ENCODE data around the gene SSR2. TPM values are rescaled to one million over a fixed set of nuclear protein-coding genes. Genes with fewer than 3 reads are reported as not detected.
A peak's percentile ranks its signal among the peaks of the same experiment; 100 is the strongest.
"Not testable (repeated sequence)": the region's sequence is repeated elsewhere in the genome, so short reads cannot be mapped to it uniquely, and the experiment has no call there.

SSR2 gene
- total RNA-seq, 2 donors from 2014 or later = 204 to 208 TPM

DNA sequence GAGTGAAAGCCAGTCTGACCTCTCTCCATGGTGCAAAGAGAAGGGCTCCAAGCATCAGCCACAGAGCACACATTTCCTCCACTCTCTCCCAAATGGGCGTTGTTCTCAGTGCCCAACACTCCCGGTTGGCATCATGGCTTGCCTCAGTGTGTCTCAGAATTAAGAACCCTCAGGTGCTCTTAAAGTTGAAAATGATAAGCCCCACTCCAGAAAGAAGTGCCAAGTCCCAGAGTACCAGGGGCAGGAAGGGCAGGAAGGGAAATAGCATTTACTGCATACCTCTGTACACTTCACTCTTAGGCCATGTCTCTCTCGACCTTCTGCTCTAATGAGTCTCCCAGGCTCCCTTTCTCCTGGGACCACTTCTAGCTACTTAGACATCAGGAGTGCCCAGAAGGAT, 27.2 kb downstream of the SSR2 start:
- Histone ChIP-seq H3K4me1 (peaks cover 3% of the 10 kb centered on the region), H3K9me3 (no peaks in the 10 kb centered on the region), H3K9ac (ENCODE audit: low read depth in 2 of 2, low read length in 2 of 2) (no peak overlapping the region), H3K27me3 (no peaks in the 10 kb centered on the region), H3K36me3 (no peaks in the 10 kb centered on the region), H3K27ac (no peak overlapping the region), H3K4me3 (no peak overlapping the region)
- TF ChIP-seq, protein P1, sequence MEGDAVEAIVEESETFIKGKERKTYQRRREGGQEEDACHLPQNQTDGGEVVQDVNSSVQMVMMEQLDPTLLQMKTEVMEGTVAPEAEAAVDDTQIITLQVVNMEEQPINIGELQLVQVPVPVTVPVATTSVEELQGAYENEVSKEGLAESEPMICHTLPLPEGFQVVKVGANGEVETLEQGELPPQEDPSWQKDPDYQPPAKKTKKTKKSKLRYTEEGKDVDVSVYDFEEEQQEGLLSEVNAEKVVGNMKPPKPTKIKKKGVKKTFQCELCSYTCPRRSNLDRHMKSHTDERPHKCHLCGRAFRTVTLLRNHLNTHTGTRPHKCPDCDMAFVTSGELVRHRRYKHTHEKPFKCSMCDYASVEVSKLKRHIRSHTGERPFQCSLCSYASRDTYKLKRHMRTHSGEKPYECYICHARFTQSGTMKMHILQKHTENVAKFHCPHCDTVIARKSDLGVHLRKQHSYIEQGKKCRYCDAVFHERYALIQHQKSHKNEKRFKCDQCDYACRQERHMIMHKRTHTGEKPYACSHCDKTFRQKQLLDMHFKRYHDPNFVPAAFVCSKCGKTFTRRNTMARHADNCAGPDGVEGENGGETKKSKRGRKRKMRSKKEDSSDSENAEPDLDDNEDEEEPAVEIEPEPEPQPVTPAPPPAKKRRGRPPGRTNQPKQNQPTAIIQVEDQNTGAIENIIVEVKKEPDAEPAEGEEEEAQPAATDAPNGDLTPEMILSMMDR (IDR thresholded peaks at IDR 0.05) = no peak
- no peak for DNase-seq
- intact Hi-C loops (cut with DNase I) = no loop called here

DNA sequence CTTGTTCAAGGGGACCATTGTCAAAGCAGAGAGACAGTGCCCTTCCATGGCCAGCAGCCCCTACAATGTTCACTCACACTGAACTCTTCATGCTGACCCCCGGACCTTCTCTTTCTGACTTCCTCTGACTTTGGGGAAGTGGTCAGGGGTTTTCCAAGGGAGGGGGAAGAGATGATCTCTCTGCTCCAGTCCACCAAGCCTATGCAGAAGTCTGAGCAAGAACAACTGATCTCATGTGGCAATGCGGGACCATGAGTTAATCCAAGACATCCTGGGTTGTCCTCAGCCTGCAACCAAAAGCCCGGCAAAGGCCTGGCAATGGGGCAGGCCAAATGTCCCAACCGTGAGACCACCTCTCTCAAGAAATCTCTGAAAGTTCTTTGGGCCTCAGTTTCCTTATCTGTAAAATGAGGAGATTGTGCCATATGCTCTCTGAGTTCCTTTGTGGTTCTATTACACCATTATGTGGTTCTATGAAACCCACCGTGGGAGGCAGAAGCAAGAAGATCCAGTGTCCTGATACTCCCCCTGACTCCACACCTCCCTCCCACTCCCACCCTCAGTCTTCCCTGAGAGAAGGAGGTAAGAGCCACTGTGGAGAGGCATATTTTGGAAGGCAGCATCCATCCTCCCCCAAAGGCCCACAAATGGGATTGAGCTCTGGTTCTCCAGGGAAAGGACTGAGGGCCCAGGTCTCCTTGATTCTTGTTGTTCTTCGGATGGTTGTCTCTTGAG, 30.6 kb downstream of the SSR2 start:
- H3K4me3 ChIP-seq = no peak overlapping the region
- H3K9me3 ChIP-seq = no peaks in the 10 kb centered on the region
- no peaks in the 10 kb centered on the region for H3K36me3 ChIP-seq
- intact Hi-C loops (cut with DNase I) = loop anchor here (2.0 kb wide), 1 partner anchor 53 kb away; no protein-coding TSS in a partner anchor
- H3K9ac ChIP-seq (ENCODE audit: low read depth in 2 of 2, low read length in 2 of 2) = peak overlapping the region in 1 of 2 donors; percentile 51
- no peak for DNase-seq
- H3K27me3 ChIP-seq = no peaks in the 10 kb centered on the region
- H3K4me1 ChIP-seq = peaks cover 3% of the 10 kb centered on the region
- TF ChIP-seq, protein P1 (IDR thresholded peaks at IDR 0.05) = no peak
- peak overlapping the region; percentile 13 for H3K27ac ChIP-seq

DNA sequence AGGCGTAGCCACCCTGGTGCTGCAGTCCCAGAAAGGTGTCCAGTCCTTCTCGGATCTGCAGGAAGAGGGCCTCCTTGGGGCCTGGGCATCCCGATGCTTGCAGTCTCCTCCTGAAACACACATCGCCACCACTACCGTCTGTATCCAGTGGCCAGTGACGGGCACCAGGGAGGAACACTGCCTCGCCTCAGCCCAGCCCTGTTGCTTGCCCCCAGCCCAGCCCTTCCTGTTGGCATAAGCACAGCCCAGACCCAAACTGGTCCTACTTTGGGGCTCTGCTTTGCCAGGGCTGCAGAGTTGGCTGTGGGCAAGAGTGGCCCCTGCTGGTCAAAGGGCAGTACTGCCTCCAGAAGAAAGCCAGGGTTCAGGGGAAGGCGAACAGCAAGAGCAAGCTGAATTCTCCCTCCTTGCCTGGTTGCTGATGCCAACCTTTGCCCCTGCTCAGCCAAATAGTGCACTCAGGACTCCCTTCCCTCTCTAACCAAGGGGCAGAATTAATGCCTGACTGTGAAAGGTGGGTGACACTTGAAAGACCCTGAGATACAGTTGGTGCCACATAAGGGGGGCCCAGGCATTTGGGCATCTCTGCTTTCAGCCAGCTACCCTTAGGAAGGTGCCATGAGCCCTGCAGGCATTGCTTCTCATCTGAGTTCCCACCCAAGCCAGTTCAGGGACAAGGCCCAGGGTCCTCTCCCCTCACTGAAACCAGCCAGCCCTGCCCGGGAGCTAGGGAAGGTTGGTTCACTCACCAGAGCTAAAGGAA, 31.3 kb downstream of the SSR2 start:
- intact Hi-C loops (cut with DNase I) = loop anchor here (2.0 kb wide), 1 partner anchor 53 kb away; no protein-coding TSS in a partner anchor
- no peaks in the 10 kb centered on the region for H3K36me3 ChIP-seq
- TF ChIP-seq, protein P1 (IDR thresholded peaks at IDR 0.05) = peak; percentile 99
- H3K4me3 ChIP-seq = peak overlapping the region; percentile 17
- H3K27me3 ChIP-seq = no peaks in the 10 kb centered on the region
- H3K27ac ChIP-seq = peak overlapping the region; percentile 13
- peak; percentile 72 for DNase-seq
- peaks cover 3% of the 10 kb centered on the region for H3K4me1 ChIP-seq
- no peaks in the 10 kb centered on the region for H3K9me3 ChIP-seq
- H3K9ac ChIP-seq (ENCODE audit: low read depth in 2 of 2, low read length in 2 of 2) = peak overlapping the region; percentile 51 to 58

DNA sequence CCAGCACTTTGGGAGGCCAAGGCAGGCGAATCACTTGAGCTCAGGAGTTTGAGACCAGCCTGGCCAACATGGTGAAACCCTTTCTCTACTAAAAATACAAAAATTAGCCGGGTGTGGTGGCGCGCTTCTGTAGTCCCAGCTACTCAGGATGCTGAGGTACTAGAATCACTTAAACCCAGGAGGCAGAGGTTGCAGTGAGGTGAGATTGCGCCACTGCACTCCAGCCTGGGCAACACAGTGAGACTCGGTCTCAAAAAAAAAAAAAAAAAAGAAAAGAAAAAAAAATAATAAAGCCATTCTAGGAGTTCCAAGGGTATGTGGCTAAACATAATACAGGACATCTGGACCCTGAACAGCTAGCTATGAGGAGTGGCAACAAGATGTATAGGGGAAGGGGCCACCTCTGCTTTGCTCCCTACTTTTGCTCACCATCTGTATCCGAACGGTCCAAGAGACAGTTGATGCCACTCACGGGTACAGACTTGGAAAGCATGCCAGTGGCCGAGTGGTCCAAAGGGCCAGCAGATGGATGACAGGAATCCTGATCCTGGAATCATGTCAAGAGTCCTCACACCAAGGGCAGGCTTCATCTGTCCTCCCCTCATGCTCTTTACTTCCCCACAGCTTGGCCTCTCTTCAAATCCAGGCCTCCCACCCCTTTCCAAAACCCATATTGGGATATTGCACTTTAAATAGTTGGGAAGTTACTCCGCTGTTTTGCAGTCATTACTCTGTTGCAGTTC, 35.7 kb downstream of the SSR2 start:
- H3K9me3 ChIP-seq; H3K27me3 ChIP-seq; H3K27ac ChIP-seq; H3K36me3 ChIP-seq; intact Hi-C loops (cut with DNase I); H3K4me1 ChIP-seq; H3K9ac ChIP-seq (ENCODE audit: low read depth in 2 of 2, low read length in 2 of 2); DNase-seq; H3K4me3 ChIP-seq: not testable (repeated sequence)

DNA sequence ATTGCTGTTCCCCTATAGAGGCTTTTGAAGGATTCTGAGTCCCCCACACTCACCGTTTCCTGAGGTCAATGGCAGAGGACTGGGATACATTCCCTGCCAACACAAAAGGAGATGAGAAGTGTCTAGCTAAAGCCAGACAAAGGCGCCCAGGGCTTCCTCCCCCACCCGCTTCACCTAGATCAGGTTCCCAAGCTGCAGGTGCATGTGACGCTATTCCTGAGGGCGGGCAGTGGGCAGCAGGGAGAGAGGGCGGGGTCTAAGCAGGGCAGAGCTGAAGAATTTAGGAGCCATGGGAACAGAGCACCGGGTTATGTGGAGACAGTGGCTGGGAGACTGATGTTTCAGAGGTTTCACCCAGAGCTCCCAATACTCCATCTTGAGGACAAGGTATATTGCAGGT, 36.4 kb downstream of the SSR2 start:
- Histone ChIP-seq H3K27me3 (no peaks in the 10 kb centered on the region), H3K9ac (ENCODE audit: low read depth in 2 of 2, low read length in 2 of 2) (no peak overlapping the region)
- intact Hi-C loops (cut with DNase I) = no loop called here

More for the DNA sequence above, 36.4 kb downstream of the SSR2 start:
- Histone ChIP-seq H3K27ac (no peak overlapping the region), H3K9me3 (no peaks in the 10 kb centered on the region), H3K4me3 (no peak overlapping the region), H3K4me1 (peaks cover 8% of the 10 kb centered on the region), H3K36me3 (no peaks in the 10 kb centered on the region)
- TF ChIP-seq, protein P1 (IDR thresholded peaks at IDR 0.05) = no peak
- DNase-seq = no peak
